Measurements from ENCODE around the gene SCOC. TPM values are rescaled to one million over a fixed set of nuclear protein-coding genes. Genes with fewer than 3 reads are reported as not detected.

SCOC gene
- total RNA-seq (2013; cell fraction: nucleolus; rRNA removed): 12.3 and 14.4 TPM in 2 replicates
- total RNA-seq (2014; rRNA removed) (28.2 and 40.6 TPM in 2 replicates), total RNA-seq (2014; rRNA removed; fragmentation: Illumina TruSeq; extraction: Trizol) (49.3 and 51.9 TPM in 2 replicates), total RNA-seq (2021) (38.3 and 39.3 TPM in 2 replicates), polyA plus RNA-seq (2011; rRNA removed) (50.8 and 99.7 TPM in 2 replicates), polyA plus RNA-seq (2014; fragmentation: Illumina TruSeq; extraction: Trizol) (57.2 and 82.5 TPM in 2 replicates), polyA plus RNA-seq (2014; fragmentation: Nextera tagmentation; extraction: Ambion mirVana) (100 to 1,000 TPM; 118 to 154 TPM), polyA plus RNA-seq (2014; rRNA removed) (24.2 and 38.0 TPM in 2 replicates), polyA plus RNA-seq (2016; fragmentation: Nextera tagmentation; extraction: Ambion mirVana) (100 to 1,000 TPM in 1 of 2 experiments, 10 to 100 TPM in 1; 92.5 to 106 TPM), polyA minus RNA-seq (2011; rRNA and poly(A)+ RNA removed) (6.3 and 12.5 TPM in 2 replicates), Bru-seq, nascent RNA (percentile 45 among the genes with signal in this experiment), BruChase-seq, experiment 1, labeled RNA remaining after a 6-hour chase (percentile 50 among the genes with signal in this experiment), BruChase-seq, experiment 2, labeled RNA remaining after a 2-hour chase (percentile 48 among the genes with signal in this experiment)
- 14.8 TPM for polyA plus RNA-seq (2011; ENCODE audit: low read depth)
- polyA plus RNA-seq (2011; cell fraction: cytosol; rRNA removed): 9.1 and 9.9 TPM in 2 replicates
- polyA plus RNA-seq (2011; cell fraction: nucleus; rRNA removed): 8.6 and 8.7 TPM in 2 replicates
- 23.9 and 36.6 TPM in 2 replicates for polyA plus RNA-seq (2012)
- polyA minus RNA-seq (2011; cell fraction: cytosol; rRNA and poly(A)+ RNA removed): 7.9 and 8.8 TPM in 2 replicates
- polyA minus RNA-seq (2011; cell fraction: nucleus; rRNA and poly(A)+ RNA removed): 17.0 and 24.6 TPM in 2 replicates
- long read RNA-seq, experiment 1, transcript SCOC-207 (3 exons, 1,838 nt): minor isoform, 5 of 53 reads
- long read RNA-seq, experiment 1, transcript SCOC-211 (4 exons, 1,959 nt): major isoform, 36 of 53 reads
- long read RNA-seq, experiment 1, partial matches to known transcripts: 7 of 53 reads
- long read RNA-seq, experiment 1, other reads (novel, unspliced or antisense): 2 of 53 reads
- long read RNA-seq, experiment 2, transcript SCOC-207 (3 exons, 1,838 nt): minor isoform, 76 of 556 reads
- long read RNA-seq, experiment 2, transcript SCOC-211 (4 exons, 1,959 nt): major isoform, 436 of 556 reads
- long read RNA-seq, experiment 2, transcript SCOC-203 (4 exons, 1,999 nt): minor isoform, 11 of 556 reads
- long read RNA-seq, experiment 2, partial matches to known transcripts: 14 of 556 reads
- long read RNA-seq, experiment 2, other reads (novel, unspliced or antisense): 19 of 556 reads

- Histone ChIP-seq H3K4me3 (peak within 1 kb of the TSS; percentile 91), H3K9me3 (replicated peaks; ENCODE audit: control insufficient read depth, insufficient read depth, low read length) (no peaks in the 10 kb centered on the region), H3K27me3 (replicated peaks in 1 of 2; ENCODE audit: control insufficient read depth in 2 of 2, insufficient read depth in 2 of 2, low read length in 1 of 2) (no peaks in the 10 kb centered on the region), H3K4me1 (ENCODE audit: control insufficient read depth, insufficient read depth, low read length) (peaks cover 7% of the 10 kb centered on the region), H2AFZ (ENCODE audit: control insufficient read depth, low read depth, low read length) (peak within 1 kb of the TSS; percentile 90), H3K4me2 (ENCODE audit: control insufficient read depth, insufficient read depth) (peak within 1 kb of the TSS; percentile 89), H3K9ac (ENCODE audit: control insufficient read depth, insufficient read depth, low read length) (peak within 1 kb of the TSS; percentile 91), H4K20me1 (ENCODE audit: control insufficient read depth, insufficient read depth) (no peaks in the 10 kb centered on the region), H3K79me2 (ENCODE audit: control insufficient read depth, insufficient read depth, low read length) (peaks cover 26% of the 10 kb centered on the region), H3K36me3 (ENCODE audit: control insufficient read depth in 2 of 2, insufficient read depth in 2 of 2, low read length in 1 of 2) (no peaks in the 10 kb centered on the region), H3K27ac (ENCODE audit: control insufficient read depth, insufficient read depth) (peak within 1 kb of the TSS; percentile 68)
- CTCF ChIA-PET: interaction anchor here (0.7 to 7.3 kb wide), 14 partner anchors 8 to 842 kb away, joined by 3 to 86 read pairs (median 4); partner anchors contain the start of gene ELMOD2
- in situ Hi-C loops (cut with MboI): loop anchor here (10.0 kb wide), 1 partner anchor 151 kb away; the partner anchor contains the start of gene ELMOD2
- under 1% methylated on average over 62 of the region's 63 CpGs for WGBS (ENCODE audit: insufficient coverage, insufficient replicate concordance, low lambda C conversion rate, missing lambda C conversion rate)
- ATAC-seq (peak; percentile 96), DNase-seq (ENCODE audit: low read depth, low spot score) (peak; percentile 98), FAIRE-seq (peak; percentile 97)
- RAD21 ChIA-PET (ENCODE audit: unreplicated experiment): interaction anchor here (1.0 to 2.4 kb wide), 6 partner anchors 10 to 477 kb away, joined by 3 to 12 read pairs (median 4); partner anchors contain the start of gene ELMOD2
- SMC1A ChIA-PET (ENCODE audit: uncharacterized antibody, unreplicated experiment): interaction anchor here (1.0 to 2.6 kb wide), 10 partner anchors 8 to 1198 kb away, joined by 3 to 11 read pairs (median 3); no protein-coding TSS in a partner anchor
- POLR2A ChIA-PET: interaction anchor here (0.8 to 2.1 kb wide), 4 partner anchors 9 to 152 kb away, joined by 3 to 11 read pairs (median 4); partner anchors contain the start of gene ELMOD2
- no TSS peak for BruUV-seq (replicated peaks)
- intact Hi-C loops (cut with micrococcal nuclease; ENCODE audit: unreplicated experiment): loop anchor here (1.0 kb wide), 1 partner anchor 151 kb away; the partner anchor contains the start of gene ELMOD2
- TF ChIP-seq GABPA (IDR thresholded peaks at IDR 0.05; ENCODE audit: low read depth): no peak
- TF ChIP-seq EGR1 (IDR thresholded peaks at IDR 0.05; ENCODE audit: borderline replicate concordance in 1 of 2, low read depth in 2 of 2, low read length in 2 of 2): peak in 1 of 2 experiments; percentile 84; a peak in 1 of 3 replicates
- TF ChIP-seq WRNIP1 (IDR thresholded peaks at IDR 0.05; ENCODE audit: borderline replicate concordance, low read depth, low read length): no peak
- no peak for TF ChIP-seq SMAD1 (IDR thresholded peaks at IDR 0.05; ENCODE audit: low read depth, partially characterized antibody)
- no peak for TF ChIP-seq RBBP5 (conservative IDR thresholded peaks at IDR 0.05)
- no peak for TF ChIP-seq TCF7 (IDR thresholded peaks at IDR 0.05; ENCODE audit: borderline replicate concordance)
- no peak for TF ChIP-seq BRCA1 (IDR thresholded peaks at IDR 0.05; ENCODE audit: low read depth, low read length)
- TF ChIP-seq ZNF217 (IDR thresholded peaks at IDR 0.05): no peak
- no peak for TF ChIP-seq CHD1 (IDR thresholded peaks at IDR 0.05; ENCODE audit: low read depth, low read length)
- TF ChIP-seq FOXK2 (IDR thresholded peaks at IDR 0.05): no peak
- TF ChIP-seq IRF3 (IDR thresholded peaks at IDR 0.05): peak; percentile 76; the same call in 1 of the 2 replicates
- TF ChIP-seq BMI1 (IDR thresholded peaks at IDR 0.05; ENCODE audit: borderline replicate concordance): no peak
- TF ChIP-seq HCFC1 (IDR thresholded peaks at IDR 0.05; ENCODE audit: low read length): no peak; the same call in 1 of the 2 replicates
- TF ChIP-seq POLR2AphosphoS2 (IDR thresholded peaks at IDR 0.05; ENCODE audit: low read depth, low read length): peak; percentile 49; the same call in 1 of the 2 replicates
- TF ChIP-seq RELA (IDR thresholded peaks at IDR 0.05; ENCODE audit: borderline replicate concordance, partially characterized antibody): no peak
- no peak for TF ChIP-seq MYB (IDR thresholded peaks at IDR 0.05; ENCODE audit: borderline replicate concordance, low read depth, low read length)
These were observed at the start of gene SCOC for GRCh38 chr4:140373328-140374129. TSS of gene SCOC (plus strand) at chr4:140373646. CDS start at chr4:140379171, 5,525 bp downstream.

Measured in GM12878 (cell line).